Measurements from ENCODE around the gene CACNA1I.

GRCh38 chr22:39724390-39724789 is 153.8 kb downstream of the CACNA1I start:
- TF ChIP-seq EZH2 (IDR thresholded peaks at IDR 0.05; ENCODE audit: low read depth, unreplicated experiment) (no peak), POLR2AphosphoS5 (IDR thresholded peaks at IDR 0.05; ENCODE audit: low read depth) (no peak), EZH2phosphoT487 (IDR thresholded peaks at IDR 0.05; ENCODE audit: unreplicated experiment) (no peak), ZNF114 (CRISPR knock-in tag; IDR thresholded peaks at IDR 0.05) (no peak), CREB1 (CRISPR knock-in tag; IDR thresholded peaks at IDR 0.05; ENCODE audit: low read depth) (no peak)
- TF ChIP-seq, protein P1, sequence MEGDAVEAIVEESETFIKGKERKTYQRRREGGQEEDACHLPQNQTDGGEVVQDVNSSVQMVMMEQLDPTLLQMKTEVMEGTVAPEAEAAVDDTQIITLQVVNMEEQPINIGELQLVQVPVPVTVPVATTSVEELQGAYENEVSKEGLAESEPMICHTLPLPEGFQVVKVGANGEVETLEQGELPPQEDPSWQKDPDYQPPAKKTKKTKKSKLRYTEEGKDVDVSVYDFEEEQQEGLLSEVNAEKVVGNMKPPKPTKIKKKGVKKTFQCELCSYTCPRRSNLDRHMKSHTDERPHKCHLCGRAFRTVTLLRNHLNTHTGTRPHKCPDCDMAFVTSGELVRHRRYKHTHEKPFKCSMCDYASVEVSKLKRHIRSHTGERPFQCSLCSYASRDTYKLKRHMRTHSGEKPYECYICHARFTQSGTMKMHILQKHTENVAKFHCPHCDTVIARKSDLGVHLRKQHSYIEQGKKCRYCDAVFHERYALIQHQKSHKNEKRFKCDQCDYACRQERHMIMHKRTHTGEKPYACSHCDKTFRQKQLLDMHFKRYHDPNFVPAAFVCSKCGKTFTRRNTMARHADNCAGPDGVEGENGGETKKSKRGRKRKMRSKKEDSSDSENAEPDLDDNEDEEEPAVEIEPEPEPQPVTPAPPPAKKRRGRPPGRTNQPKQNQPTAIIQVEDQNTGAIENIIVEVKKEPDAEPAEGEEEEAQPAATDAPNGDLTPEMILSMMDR (conservative IDR thresholded peaks at IDR 0.05; ENCODE audit: low read depth in 2 of 2): no peak

All from GM23338 (cell line).